OCI-LY7 (cell line): ENCODE measurements around the gene ZNF519.
"Not testable (repeated sequence)": the region's sequence is repeated elsewhere in the genome, so short reads cannot be mapped to it uniquely, and the experiment has no call there.

Experiments used
- CTCF ChIP-seq: fragments of 200-600 bp; sonication (generic); conservative IDR thresholded peaks from 2 replicates; pipeline ENCODE4 v1.5.1; 2014; ENCODE audit warnings: mild to moderate bottlenecking, antibody characterized with exemption, low read length, moderate library complexity, mixed read lengths
- EZH2phosphoT487 ChIP-seq: fragments of 200-600 bp; sonication (generic); IDR thresholded peaks from 2 replicates; pipeline ENCODE4 v1.6.1; 2018; ENCODE audit warnings: low read depth, borderline replicate concordance, mild to moderate bottlenecking, mixed run types, antibody characterized with exemption, low read length, moderate library complexity, mixed read lengths

- not testable (repeated sequence) for TF ChIP-seq CTCF, EZH2phosphoT487
Observed at GRCh38 chr18:14177540-14178320, 45.5 kb upstream of the ZNF519 start.
